Activated CD8-positive, alpha-beta memory T cell treated with anti-CD3 and anti-CD28 coated beads for 36 hours (primary cell): Measurements from ENCODE around the gene CTSL. TPM values are rescaled to one million over a fixed set of nuclear protein-coding genes. Genes with fewer than 3 reads are reported as not detected.
"Not testable (repeated sequence)": the region's sequence is repeated elsewhere in the genome, so short reads cannot be mapped to it uniquely, and the experiment has no call there.

Experiments
- CTCF ChIA-PET: fragments of 350-600 bp; sonication (Branson Sonifier 250); formaldehyde crosslinking; loops from one replicate; lab custom pipeline; 2021; ENCODE audit warnings: antibody characterized with exemption; lab: Charles Lee
- POLR2A ChIA-PET: fragments of 350-600 bp; sonication (Branson Sonifier 250); formaldehyde crosslinking; loops from one replicate; lab custom pipeline; 2021; ENCODE audit warnings: antibody characterized with exemption; lab: Charles Lee
- total RNA-seq, 2 experiments: library from RNA; stranded (reverse); gene quantifications; one replicate each; pipeline ENCODE4 v1.2.3, GENCODE V29; 2021

The CTSL gene
- total RNA-seq, 2 experiments from 2014 or later, result 1.8 to 1.9 TPM

GRCh38 chr9:87716141-87716540, 9.8 kb upstream of the CTSL start:
- CTCF ChIA-PET, result no interaction called here
- POLR2A ChIA-PET, result no interaction called here

- POLR2A ChIA-PET, result no interaction called here
- CTCF ChIA-PET, result no interaction called here
Measured at GRCh38 chr9:87717456-87717855, 8.5 kb upstream of the CTSL start.

- POLR2A ChIA-PET, result no interaction called here
- CTCF ChIA-PET, result no interaction called here
Measured at GRCh38 chr9:87718231-87718630, 7.7 kb upstream of the CTSL start.

GRCh38 chr9:87718852-87719612, 6.9 kb upstream of the CTSL start:
- CTCF ChIA-PET, result no interaction called here

GRCh38 chr9:87720173-87720572, 5.7 kb upstream of the CTSL start:
- POLR2A ChIA-PET, result no interaction called here
- CTCF ChIA-PET, result no interaction called here

More at GRCh38 chr9:87718852-87719612, 6.9 kb upstream of the CTSL start:
- POLR2A ChIA-PET, result no interaction called here

GRCh38 chr9:87722393-87723088, 3.4 kb upstream of the CTSL start:
- CTCF ChIA-PET, result no interaction called here
- POLR2A ChIA-PET, result no interaction called here

- ChIA-PET CTCF (no interaction called here), POLR2A (no interaction called here)
Measured at GRCh38 chr9:87725356-87725899, 491 bp upstream of the CTSL start.

GRCh38 chr9:87729246-87729645, 3.3 kb downstream of the CTSL start:
- ChIA-PET POLR2A (no interaction called here), CTCF (no interaction called here)

- POLR2A ChIA-PET, result no interaction called here
- CTCF ChIA-PET, result no interaction called here
Measured at GRCh38 chr9:87731321-87731720, 5.4 kb downstream of the CTSL start.

- ChIA-PET CTCF (no interaction called here), POLR2A (no interaction called here)
Measured at GRCh38 chr9:87732344-87732743, 6.4 kb downstream of the CTSL start.

- ChIA-PET POLR2A (no interaction called here), CTCF (no interaction called here)
Measured at GRCh38 chr9:87732756-87733155, 6.8 kb downstream of the CTSL start.

GRCh38 chr9:87733273-87734052, 7.5 kb downstream of the CTSL start:
- POLR2A ChIA-PET, result no interaction called here

GRCh38 chr9:87734106-87734505, 8.2 kb downstream of the CTSL start:
- CTCF ChIA-PET, result no interaction called here
- POLR2A ChIA-PET, result no interaction called here

More at GRCh38 chr9:87733273-87734052, 7.5 kb downstream of the CTSL start:
- CTCF ChIA-PET, result no interaction called here

- ChIA-PET POLR2A (no interaction called here), CTCF (no interaction called here)
Measured at GRCh38 chr9:87739546-87739945, 13.6 kb downstream of the CTSL start.

- ChIA-PET POLR2A (no interaction called here), CTCF (no interaction called here)
Measured at GRCh38 chr9:87740209-87740608, 14.3 kb downstream of the CTSL start.

GRCh38 chr9:87741326-87741725, 15.4 kb downstream of the CTSL start:
- CTCF ChIA-PET, result no interaction called here

GRCh38 chr9:87741891-87742290, 16.0 kb downstream of the CTSL start:
- CTCF ChIA-PET, result no interaction called here
- POLR2A ChIA-PET, result no interaction called here

More at GRCh38 chr9:87741326-87741725, 15.4 kb downstream of the CTSL start:
- POLR2A ChIA-PET, result no interaction called here

- POLR2A ChIA-PET, result no interaction called here
- CTCF ChIA-PET, result no interaction called here
Measured at GRCh38 chr9:87742813-87743428, 17.0 kb downstream of the CTSL start.

- CTCF ChIA-PET, POLR2A ChIA-PET: not testable (repeated sequence)
Measured at GRCh38 chr9:87744247-87744646, 18.3 kb downstream of the CTSL start.

- CTCF ChIA-PET, result no interaction called here
- POLR2A ChIA-PET, result no interaction called here
Measured at GRCh38 chr9:87746186-87746585, 20.3 kb downstream of the CTSL start.
